SK-MEL-5 (cell line): ENCODE results near the gene PPP1R2B. TPM values are rescaled to one million over a fixed set of nuclear protein-coding genes. Genes with fewer than 3 reads are reported as not detected.
A peak's percentile ranks its signal among the peaks of the same experiment; 100 is the strongest.
"Not testable (repeated sequence)": the region's sequence is repeated elsewhere in the genome, so short reads cannot be mapped to it uniquely, and the experiment has no call there.

ENCODE experiments used
- DNase-seq: peaks from one replicate; pipeline ENCODE4 v3.0.0-alpha.2; 2016; ENCODE audit warnings: low read depth, low spot score
- in situ Hi-C: cut with HindIII; loops from 2 replicates; pipeline ENCODE4 v1.10.0; 2016; ENCODE audit warnings: low sequenced_read_pairs, high pct_unique_total_duplicates, low pct_unique_long_range_greater_than_20kb
- polyA plus RNA-seq, 2 experiments: library from polyadenylated mRNA; depleted of rRNA; stranded (reverse); fragments of >200 nt; gene quantifications; 2 replicates each; pipeline ENCODE4 v1.2.3, GENCODE V29; 2015
- total RNA-seq: library from RNA; depleted of rRNA; stranded (reverse); fragments of >200 nt; shearing (Covaris generic); gene quantifications from 2 replicates; pipeline ENCODE4 v1.2.3, GENCODE V29; 2014; rRNA removed

The PPP1R2B gene
- total RNA-seq = 0.08 and 0.11 TPM in 2 replicates
- not detected in 2 replicates for polyA plus RNA-seq (2015; cell fraction: cytosol; rRNA removed)
- not detected in 2 replicates for polyA plus RNA-seq (2015; cell fraction: nucleus; rRNA removed)

DNA sequence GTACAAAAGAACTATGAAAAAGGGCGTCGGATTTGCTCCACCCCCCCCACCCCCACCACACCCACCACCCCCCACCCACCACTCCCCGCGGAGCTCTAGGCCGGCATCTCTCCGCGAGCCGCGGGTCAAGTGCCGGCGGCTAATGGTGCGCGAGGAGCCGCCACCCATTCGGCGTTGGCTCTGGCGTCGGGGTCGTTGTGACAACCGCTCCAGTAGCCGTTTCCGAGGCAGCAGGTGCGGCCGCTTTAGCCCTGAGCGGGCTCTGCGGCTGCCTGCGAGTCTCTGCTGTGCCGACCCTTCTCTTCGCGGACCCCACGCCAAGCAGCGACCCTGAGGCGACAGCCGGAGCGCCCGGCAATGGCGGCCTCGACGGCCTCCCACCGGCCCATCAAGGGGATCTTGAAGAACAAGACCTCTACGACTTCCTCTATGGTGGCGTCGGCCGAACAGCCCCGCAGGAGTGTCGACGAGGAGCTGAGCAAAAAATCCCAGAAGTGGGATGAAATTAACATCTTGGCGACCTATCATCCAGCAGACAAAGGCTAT lies at the start of gene PPP1R2B:
Gene PPP1R2B, plus strand, starts transcription at position 90 of the 546 bp plus-strand sequence. Its CDS starts 268 bp downstream, at position 358.
- in situ Hi-C loops = no loop called here
- no peak for DNase-seq

DNA sequence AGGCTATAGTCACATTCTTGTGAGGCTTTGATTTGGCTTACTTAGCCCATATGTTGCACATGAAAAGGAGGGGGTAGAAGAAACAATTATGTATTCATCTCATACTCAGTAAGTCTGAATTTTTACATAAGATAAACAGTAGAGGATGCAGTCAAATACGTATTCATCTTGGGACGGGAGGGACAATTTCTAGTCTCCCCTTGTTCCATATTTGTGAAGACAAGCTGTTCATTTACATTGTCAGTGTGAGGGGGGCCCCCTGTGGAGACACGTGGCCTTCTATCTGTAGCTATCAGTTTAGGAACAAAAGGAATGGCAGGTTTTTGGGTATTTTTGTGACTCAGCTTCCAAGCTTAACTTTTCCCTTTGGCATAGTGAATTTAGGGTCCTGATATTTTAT lies 49.2 kb upstream of the PPP1R2B start:
- in situ Hi-C loops = no loop called here
- DNase-seq = peak; percentile 23

GRCh38 chr5:156802501-156802900 lies 47.6 kb upstream of the PPP1R2B start:
- DNase-seq = no peak
- in situ Hi-C loops = no loop called here

DNA sequence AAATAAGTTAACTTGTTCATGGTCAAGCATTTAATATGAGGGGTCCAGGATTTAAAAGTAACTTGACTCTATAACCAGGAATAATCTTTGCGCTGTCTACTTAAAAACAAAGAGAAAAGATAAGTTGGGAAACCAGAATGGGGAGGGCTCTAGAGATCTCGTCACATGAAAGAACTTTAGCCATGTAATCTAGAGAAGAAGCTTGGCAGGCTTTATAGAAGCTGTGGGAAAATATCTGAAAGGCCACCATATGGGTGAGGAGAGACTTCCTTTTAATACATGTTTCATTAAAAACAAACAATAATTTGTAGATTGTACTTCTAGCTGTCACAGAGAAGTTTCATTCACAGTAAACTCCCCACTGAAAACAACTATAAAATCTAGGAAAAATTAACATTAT lies 46.7 kb upstream of the PPP1R2B start:
- in situ Hi-C loops = no loop called here
- no peak for DNase-seq

DNA sequence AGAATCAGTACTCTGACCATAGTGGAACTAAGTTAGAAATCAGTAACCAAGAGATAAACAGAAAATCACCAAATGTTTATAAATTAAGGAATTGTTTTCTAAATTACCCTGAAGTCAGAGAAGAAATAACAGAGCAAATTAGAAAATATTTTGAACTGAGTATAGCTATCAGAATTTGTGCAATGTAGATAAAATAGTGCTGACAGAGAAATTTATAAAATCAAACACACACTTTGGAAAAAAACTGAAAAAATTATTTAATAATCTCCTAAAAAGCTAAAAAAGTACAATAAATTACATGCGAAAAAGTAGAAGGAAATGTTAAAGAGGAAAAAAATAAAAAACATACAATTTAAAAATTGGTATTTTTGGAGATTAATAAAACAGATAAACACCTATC lies 37.1 kb upstream of the PPP1R2B start:
- no peak for DNase-seq
- in situ Hi-C loops = no loop called here

GRCh38 chr5:156815988-156816599 lies 34.0 kb upstream of the PPP1R2B start:
- DNase-seq = peak; percentile 65
- in situ Hi-C loops = no loop called here

GRCh38 chr5:156819537-156819936 lies 30.6 kb upstream of the PPP1R2B start:
- in situ Hi-C loops = no loop called here

GRCh38 chr5:156819967-156820581 lies 30.0 kb upstream of the PPP1R2B start:
- in situ Hi-C loops = no loop called here
- no peak for DNase-seq

More at GRCh38 chr5:156819537-156819936, 30.6 kb upstream of the PPP1R2B start:
- DNase-seq = no peak

- in situ Hi-C loops = no loop called here
- no peak for DNase-seq
Observed at GRCh38 chr5:156824241-156824640, 25.9 kb upstream of the PPP1R2B start.

GRCh38 chr5:156824800-156825199 lies 25.3 kb upstream of the PPP1R2B start:
- in situ Hi-C loops = no loop called here
- peak; percentile 77 for DNase-seq

- in situ Hi-C loops = no loop called here
- DNase-seq = no peak
Observed at GRCh38 chr5:156825688-156826087, 24.4 kb upstream of the PPP1R2B start.

DNA sequence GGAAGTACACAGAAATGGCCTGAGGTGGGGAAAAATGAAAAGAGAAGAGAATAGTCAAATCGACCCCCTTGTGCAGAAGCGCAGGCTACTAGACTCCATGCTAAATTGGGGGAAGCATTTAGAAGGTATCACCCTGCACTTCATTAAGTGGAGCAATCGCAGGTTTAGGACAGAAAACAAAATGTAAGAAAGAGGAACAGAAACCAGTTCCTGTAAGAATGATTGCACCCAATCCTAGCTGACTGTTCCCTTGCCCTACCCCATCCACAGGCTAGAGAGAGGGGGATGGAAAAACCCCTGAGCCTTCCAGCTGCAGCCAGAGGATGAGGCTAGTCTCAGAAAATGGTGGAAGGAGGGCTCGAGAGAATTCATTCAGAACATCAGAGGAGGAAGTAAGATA lies 23.9 kb upstream of the PPP1R2B start:
- in situ Hi-C loops = no loop called here
- DNase-seq = no peak

GRCh38 chr5:156834916-156835315 lies 15.2 kb upstream of the PPP1R2B start:
- in situ Hi-C loops = no loop called here
- no peak for DNase-seq

DNA sequence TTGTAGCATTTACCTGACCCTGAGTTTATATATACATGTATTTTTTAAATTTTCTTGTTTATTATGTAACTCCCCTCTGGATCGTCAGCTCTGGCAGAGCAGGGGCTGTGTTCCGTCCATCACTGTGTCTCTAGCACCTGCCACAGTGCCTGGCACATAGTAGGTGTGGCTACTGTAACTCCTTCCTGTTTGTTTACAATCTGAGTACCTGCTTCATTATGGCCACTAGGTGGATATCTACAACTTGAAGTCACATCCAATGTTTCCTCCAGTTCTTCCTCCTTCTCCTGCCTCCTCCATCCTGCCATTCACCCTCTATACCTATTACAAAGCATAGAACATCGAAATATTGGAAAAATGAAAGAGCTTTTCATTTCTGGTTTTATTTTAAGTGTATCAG lies 14.2 kb upstream of the PPP1R2B start:
- in situ Hi-C loops = no loop called here
- peak; percentile 32 for DNase-seq

DNA sequence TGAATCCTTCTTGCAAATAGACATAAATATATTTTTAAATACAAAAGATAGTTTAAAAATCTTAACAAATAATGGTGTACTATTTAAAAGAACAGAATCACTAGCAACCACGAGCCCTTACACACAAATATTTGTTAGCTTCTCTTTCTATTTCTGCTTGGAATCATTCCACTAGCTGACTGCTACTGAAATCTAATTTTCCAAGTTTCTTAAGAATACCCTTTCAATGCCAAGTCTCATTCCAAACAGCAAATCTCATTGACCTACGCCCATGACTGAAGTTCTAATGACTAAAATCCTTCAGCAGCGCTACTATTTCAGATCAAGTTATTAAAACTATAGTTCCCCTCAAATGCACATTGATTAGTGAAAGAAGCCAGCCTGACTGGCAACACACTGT lies 13.2 kb upstream of the PPP1R2B start:
- DNase-seq = no peak
- in situ Hi-C loops = no loop called here

DNA sequence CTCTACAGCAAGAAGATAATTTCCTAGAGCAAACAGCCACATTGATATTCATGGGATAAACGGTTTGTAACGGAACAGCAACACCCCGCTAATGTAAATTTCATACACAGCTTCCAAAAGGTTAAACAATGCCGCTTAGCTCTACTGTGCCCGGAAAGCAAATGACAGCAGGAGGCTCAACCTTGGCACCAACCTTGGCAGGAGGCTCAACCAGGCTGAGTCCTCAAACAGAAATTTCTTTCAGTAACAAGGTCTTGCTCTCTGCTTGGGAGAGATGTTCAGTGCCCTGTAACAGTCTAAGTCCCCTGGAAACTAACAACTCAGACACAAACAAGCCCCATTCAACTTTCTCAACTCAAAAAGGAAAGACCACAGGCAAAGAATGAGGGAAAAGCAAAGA lies 11.1 kb upstream of the PPP1R2B start:
- DNase-seq = no peak
- in situ Hi-C loops = no loop called here

DNA sequence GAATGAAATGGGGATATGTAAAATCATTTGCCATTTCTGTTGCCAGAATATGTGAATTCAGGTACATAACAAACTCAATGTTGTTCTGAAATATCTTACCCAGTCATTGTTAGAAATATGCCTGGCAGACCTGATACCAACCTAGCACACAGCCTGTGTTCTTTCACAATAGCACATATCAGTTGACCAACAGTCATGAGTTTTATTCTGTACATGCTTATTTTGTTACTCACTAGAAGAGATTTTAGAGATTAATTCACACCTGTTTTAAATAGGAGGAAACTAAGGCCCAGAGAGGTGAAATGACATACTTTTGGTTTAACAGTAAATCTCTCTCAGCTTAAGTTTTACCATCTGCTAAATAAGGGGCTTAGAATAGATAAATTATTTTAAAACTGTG lies 8.4 kb upstream of the PPP1R2B start:
- in situ Hi-C loops = no loop called here
- no peak for DNase-seq

DNA sequence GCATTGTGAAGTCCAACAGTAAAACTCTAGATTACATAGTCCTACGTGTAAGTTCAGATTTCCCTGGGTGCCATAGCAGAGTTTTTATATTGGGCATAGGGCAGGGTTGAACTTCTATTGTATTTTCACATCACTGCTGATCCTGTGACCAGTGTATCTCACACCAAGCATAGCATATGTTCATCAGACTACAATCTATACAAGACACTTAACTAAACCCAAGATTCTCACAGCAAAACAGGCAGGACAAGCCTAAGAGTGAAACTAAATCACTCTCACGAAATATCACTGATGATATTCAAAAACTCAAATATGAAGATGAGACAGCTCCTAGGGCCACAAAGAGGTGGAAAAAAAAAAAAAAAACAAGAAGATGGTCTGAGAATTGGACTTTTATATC lies 3.2 kb upstream of the PPP1R2B start:
- in situ Hi-C loops = no loop called here
- DNase-seq = no peak

- DNase-seq, in situ Hi-C loops: not testable (repeated sequence)
Observed at GRCh38 chr5:156848447-156848846, 1.6 kb upstream of the PPP1R2B start.
